Measurements from ENCODE around the gene ULK1. TPM values are rescaled to one million over a fixed set of nuclear protein-coding genes. Genes with fewer than 3 reads are reported as not detected.

The ULK1 gene
- total RNA-seq, 1 experiment from 2014 or later = 21.7 TPM

- ChIA-PET POLR2A (interaction anchor here (0.7 to 2.1 kb wide), 3 partner anchors 19 to 75 kb away, joined by 3 to 11 read pairs (median 5); no protein-coding TSS in a partner anchor), CTCF (interaction anchor here (0.7 to 1.2 kb wide), 2 partner anchors 8 to 85 kb away, joined by 3 to 4 read pairs; partner anchors contain the start of gene EP400)
- BruUV-seq (replicated peaks) = no TSS peak
- no peak for TF ChIP-seq CTCF (IDR thresholded peaks at IDR 0.05; ENCODE audit: unreplicated experiment)
- Mint-ChIP-seq H3K9me3 (ENCODE audit: unreplicated experiment) (no peaks in the 10 kb centered on the region), H3K36me3 (ENCODE audit: insufficient read depth, unreplicated experiment) (peaks cover 6% of the 10 kb centered on the region), H3K27me3 (ENCODE audit: insufficient read depth, unreplicated experiment) (no peaks in the 10 kb centered on the region), H3K4me3 (ENCODE audit: unreplicated experiment) (no peak overlapping the region), H3K4me1 (ENCODE audit: insufficient read depth, unreplicated experiment) (peaks cover 31% of the 10 kb centered on the region), H3K27ac (ENCODE audit: low read depth, unreplicated experiment) (no peak overlapping the region)
- DNase-seq (ENCODE audit: unreplicated experiment) = no peak
- intact Hi-C loops (cut with micrococcal nuclease) = no loop called here
Observed at GRCh38 chr12:131864469-131864868, 30.0 kb upstream of the ULK1 start.

- DNase-seq (ENCODE audit: unreplicated experiment) = peak; percentile 85
- H3K9me3 Mint-ChIP-seq (ENCODE audit: unreplicated experiment) = no peaks in the 10 kb centered on the region
- H3K27ac Mint-ChIP-seq (ENCODE audit: low read depth, unreplicated experiment) = peak overlapping the region; percentile 62
- H3K36me3 Mint-ChIP-seq (ENCODE audit: insufficient read depth, unreplicated experiment) = peaks cover 6% of the 10 kb centered on the region
- ChIA-PET CTCF (interaction anchor here (0.5 to 1.2 kb wide), 3 partner anchors 7 to 134 kb away, joined by 3 to 4 read pairs (median 3); partner anchors contain the start of gene EP400), POLR2A (interaction anchor here (0.6 to 2.1 kb wide), 4 partner anchors 18 to 60 kb away, joined by 3 to 11 read pairs (median 4); no protein-coding TSS in a partner anchor)
- H3K27me3 Mint-ChIP-seq (ENCODE audit: insufficient read depth, unreplicated experiment) = no peaks in the 10 kb centered on the region
- peaks cover 33% of the 10 kb centered on the region for H3K4me1 Mint-ChIP-seq (ENCODE audit: insufficient read depth, unreplicated experiment)
- TF ChIP-seq CTCF (IDR thresholded peaks at IDR 0.05; ENCODE audit: unreplicated experiment) = no peak
- intact Hi-C loops (cut with micrococcal nuclease) = no loop called here
- no peak overlapping the region for H3K4me3 Mint-ChIP-seq (ENCODE audit: unreplicated experiment)
- no TSS peak for BruUV-seq (replicated peaks)
Observed at GRCh38 chr12:131865180-131865875, 29.1 kb upstream of the ULK1 start.

GRCh38 chr12:131867471-131867870, 27.0 kb upstream of the ULK1 start:
- Mint-ChIP-seq H3K36me3 (ENCODE audit: insufficient read depth, unreplicated experiment) (no peaks in the 10 kb centered on the region), H3K9me3 (ENCODE audit: unreplicated experiment) (no peaks in the 10 kb centered on the region), H3K4me1 (ENCODE audit: insufficient read depth, unreplicated experiment) (peaks cover 23% of the 10 kb centered on the region), H3K27me3 (ENCODE audit: insufficient read depth, unreplicated experiment) (no peaks in the 10 kb centered on the region), H3K4me3 (ENCODE audit: unreplicated experiment) (no peak overlapping the region), H3K27ac (ENCODE audit: low read depth, unreplicated experiment) (no peak overlapping the region)
- ChIA-PET CTCF (interaction anchor here (0.7 to 1.4 kb wide), 3 partner anchors 29 to 31 kb away, joined by 3 to 10 read pairs (median 5); no protein-coding TSS in a partner anchor), POLR2A (interaction anchor here (1.4 kb wide), 1 partner anchor 29 kb away, joined by 4 read pairs; no protein-coding TSS in a partner anchor)
- BruUV-seq (replicated peaks) = no TSS peak
- intact Hi-C loops (cut with micrococcal nuclease) = no loop called here
- no peak for DNase-seq (ENCODE audit: unreplicated experiment)
- no peak for TF ChIP-seq CTCF (IDR thresholded peaks at IDR 0.05; ENCODE audit: unreplicated experiment)

- POLR2A ChIA-PET = interaction anchor here (1.4 kb wide), 1 partner anchor 28 kb away, joined by 4 read pairs; no protein-coding TSS in a partner anchor
- no peak for TF ChIP-seq CTCF (IDR thresholded peaks at IDR 0.05; ENCODE audit: unreplicated experiment)
- Mint-ChIP-seq H3K27me3 (ENCODE audit: insufficient read depth, unreplicated experiment) (no peaks in the 10 kb centered on the region), H3K4me3 (ENCODE audit: unreplicated experiment) (no peak overlapping the region), H3K9me3 (ENCODE audit: unreplicated experiment) (no peaks in the 10 kb centered on the region), H3K27ac (ENCODE audit: low read depth, unreplicated experiment) (no peak overlapping the region), H3K4me1 (ENCODE audit: insufficient read depth, unreplicated experiment) (peaks cover 17% of the 10 kb centered on the region), H3K36me3 (ENCODE audit: insufficient read depth, unreplicated experiment) (no peaks in the 10 kb centered on the region)
- no peak for DNase-seq (ENCODE audit: unreplicated experiment)
- BruUV-seq (replicated peaks) = no TSS peak
- intact Hi-C loops (cut with micrococcal nuclease) = no loop called here
- CTCF ChIA-PET = interaction anchor here (0.7 to 1.1 kb wide), 2 partner anchors 28 to 32 kb away, joined by 3 to 5 read pairs; no protein-coding TSS in a partner anchor
Observed at GRCh38 chr12:131867891-131868675, 26.3 kb upstream of the ULK1 start.

All from MCF 10A (cell line).